GM03348 (cell line): ENCODE results near the gene KLHDC1.
"Not testable (repeated sequence)": the region's sequence is repeated elsewhere in the genome, so short reads cannot be mapped to it uniquely, and the experiment has no call there.

Experiments
- DNase-seq: peaks from one replicate; pipeline ENCODE4 v3.0.0; 2012; ENCODE audit warnings: low spot score

Gene KLHDC1

DNA sequence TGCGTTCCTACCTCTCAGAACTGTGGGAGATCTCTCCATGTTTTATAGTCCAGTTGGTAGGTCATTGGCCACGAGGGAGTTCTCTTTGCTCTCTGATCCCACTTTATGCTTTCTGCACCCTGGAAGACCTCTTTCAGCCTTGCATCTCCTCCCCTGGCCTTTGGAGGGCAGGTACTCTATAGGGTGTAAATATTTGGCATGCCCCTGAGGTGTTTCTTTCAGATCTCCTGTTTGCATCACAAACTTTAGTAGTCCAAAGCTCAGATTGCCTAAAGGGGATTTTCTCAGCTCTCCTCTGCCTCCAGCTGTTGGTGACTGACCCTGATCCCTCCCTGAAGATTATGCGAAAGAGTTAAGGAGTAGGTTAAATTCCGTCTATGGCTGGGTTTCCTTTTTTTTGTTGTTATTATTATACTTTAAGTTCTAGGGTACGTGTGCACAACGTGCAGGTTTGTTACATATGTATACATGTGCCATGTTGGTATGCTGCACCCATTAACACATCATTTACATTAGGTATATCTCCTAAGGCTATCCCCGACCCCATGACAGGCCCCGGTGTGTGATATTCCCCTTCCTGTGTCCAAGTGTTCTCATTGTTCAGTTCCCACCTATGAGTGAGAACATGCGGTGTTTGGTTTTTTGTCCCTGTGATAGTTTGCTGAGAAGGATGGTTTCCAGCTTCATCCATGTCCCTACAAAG lies 29.0 kb downstream of the KLHDC1 start:
- not testable (repeated sequence) for DNase-seq

DNA sequence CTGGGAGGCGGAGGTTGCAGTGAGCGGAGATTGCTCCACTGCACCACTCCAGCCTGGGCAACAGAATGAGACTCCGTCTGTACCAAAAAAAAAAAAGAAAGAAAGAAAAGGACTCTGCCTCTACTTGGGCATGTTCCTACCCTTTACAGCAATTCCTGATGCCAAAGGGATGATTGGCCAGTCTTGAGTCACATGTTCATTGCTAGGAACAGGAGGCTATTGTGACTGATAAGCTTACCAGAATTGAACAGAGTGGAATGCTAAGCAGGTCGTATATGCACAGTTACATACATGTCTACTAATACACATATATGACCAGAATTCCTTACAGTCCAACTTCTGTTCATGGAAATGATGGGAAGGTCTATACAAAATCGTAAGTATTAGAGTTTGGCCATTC lies 34.3 kb downstream of the KLHDC1 start:
- DNase-seq = no peak

GRCh38 chr14:49732896-49733295 lies 40.0 kb downstream of the KLHDC1 start:
- no peak for DNase-seq

- DNase-seq = no peak
Observed at GRCh38 chr14:49733836-49734235, 40.9 kb downstream of the KLHDC1 start.

GRCh38 chr14:49735669-49736068 lies 42.7 kb downstream of the KLHDC1 start:
- not testable (repeated sequence) for DNase-seq

GRCh38 chr14:49745191-49745590 lies 52.3 kb downstream of the KLHDC1 start:
- DNase-seq = no peak

DNA sequence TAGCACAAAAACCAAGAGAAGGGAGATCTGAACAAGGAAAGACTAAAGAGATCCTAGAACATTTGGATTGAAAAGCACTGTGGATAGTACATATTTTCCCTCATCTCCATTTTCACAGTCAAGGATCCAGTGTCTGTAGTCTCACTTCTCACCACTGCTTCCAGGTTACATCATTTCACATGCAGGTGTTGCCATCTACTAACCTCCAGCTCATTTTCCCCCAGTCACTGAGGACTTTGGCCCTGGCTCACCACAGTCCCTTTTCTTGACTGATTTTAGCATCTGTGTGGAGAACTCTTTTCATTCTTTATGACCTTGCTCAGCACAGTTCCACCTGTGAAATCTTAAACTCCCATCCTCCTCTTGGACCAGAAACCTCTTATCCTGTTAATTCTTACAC lies 53.6 kb downstream of the KLHDC1 start:
- DNase-seq = not testable (repeated sequence)

GRCh38 chr14:49754570-49755097 lies 61.7 kb downstream of the KLHDC1 start:
- no peak for DNase-seq

DNA sequence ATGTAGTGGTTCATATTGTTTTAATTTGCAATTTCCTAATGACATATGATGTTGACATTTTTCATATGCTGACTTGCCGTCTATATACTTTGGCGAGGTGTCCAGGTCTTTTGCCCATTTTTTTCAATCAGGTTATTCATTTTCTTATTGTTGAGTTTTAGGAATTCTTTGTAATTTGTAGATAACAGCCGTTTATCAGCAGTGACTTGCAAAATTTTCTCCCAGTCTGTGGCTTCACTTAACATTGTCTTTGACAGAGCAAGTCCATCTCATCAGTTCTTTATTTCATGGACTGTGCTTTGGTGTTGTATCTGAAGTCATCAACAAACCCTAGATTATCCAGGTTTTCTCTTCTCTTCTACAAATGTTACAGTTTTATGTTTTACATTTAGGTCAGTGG lies 62.5 kb downstream of the KLHDC1 start:
- DNase-seq = no peak

DNA sequence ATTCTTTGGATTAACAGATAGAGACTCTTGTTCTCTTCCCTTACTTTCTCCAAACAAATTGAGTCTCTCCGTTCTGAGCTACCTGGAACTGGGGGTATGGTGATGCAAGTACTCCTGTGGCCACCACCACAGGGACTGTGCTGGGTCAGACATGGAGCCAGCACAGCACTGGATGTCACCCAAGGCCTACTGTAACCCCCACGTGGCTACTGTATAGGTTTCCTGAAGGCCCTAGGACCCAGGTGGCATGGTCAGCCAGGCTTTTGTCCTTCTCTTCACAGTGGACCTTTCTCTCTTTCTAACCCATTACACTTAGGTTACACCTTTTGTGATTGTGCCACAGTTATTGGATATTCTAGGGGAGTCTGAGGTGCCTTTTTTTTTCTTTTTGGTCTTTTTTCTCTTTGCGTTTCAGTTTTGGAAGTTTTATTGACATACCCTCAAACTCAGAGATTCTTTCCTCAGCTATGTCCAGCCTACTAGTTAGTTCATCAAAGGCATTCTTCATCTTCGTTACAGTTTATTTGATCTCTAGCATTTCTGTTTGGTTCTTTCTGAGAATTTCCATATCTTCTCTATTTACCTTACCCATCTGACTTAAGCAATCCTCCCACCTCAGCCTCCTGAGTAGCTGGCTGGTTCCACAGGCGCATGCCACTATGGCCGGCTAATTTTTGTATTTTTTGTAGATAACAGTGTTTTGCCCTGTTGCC lies 69.1 kb downstream of the KLHDC1 start:
- no peak for DNase-seq

DNA sequence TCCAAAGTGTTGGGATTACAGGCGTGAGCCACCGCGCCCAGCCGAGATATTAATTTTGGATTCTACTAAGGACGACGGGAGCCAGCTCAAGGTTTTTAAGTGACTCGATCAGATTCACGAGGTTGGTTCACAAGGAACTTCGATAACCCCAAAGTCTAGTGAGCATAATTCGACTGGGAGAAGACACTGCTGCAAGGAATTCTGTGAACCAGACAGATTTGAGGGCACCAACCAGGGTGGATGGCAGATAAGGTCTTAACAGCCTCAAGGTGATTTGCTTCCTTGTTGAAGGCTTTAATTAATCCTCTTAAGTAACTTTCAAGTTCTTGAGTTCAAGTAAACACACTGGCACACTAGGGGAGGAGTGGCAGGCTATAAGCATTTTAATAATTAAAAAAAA lies 73.9 kb downstream of the KLHDC1 start:
- no peak for DNase-seq

DNA sequence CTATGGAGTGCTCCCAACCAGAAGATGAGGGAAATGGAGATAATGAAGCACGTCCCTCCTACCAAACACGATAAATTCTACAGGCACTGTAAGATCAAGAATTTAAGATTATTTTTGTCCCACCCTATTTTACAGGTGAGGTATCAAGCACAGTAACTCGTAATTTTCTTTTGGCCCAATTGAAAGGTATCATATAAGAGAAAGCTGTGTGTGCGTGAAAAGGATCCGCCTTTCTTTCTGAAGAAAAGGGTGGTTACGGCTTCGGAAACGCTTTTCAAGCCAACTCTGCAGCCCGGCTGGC lies 74.3 kb downstream of the KLHDC1 start:
- DNase-seq = no peak

DNA sequence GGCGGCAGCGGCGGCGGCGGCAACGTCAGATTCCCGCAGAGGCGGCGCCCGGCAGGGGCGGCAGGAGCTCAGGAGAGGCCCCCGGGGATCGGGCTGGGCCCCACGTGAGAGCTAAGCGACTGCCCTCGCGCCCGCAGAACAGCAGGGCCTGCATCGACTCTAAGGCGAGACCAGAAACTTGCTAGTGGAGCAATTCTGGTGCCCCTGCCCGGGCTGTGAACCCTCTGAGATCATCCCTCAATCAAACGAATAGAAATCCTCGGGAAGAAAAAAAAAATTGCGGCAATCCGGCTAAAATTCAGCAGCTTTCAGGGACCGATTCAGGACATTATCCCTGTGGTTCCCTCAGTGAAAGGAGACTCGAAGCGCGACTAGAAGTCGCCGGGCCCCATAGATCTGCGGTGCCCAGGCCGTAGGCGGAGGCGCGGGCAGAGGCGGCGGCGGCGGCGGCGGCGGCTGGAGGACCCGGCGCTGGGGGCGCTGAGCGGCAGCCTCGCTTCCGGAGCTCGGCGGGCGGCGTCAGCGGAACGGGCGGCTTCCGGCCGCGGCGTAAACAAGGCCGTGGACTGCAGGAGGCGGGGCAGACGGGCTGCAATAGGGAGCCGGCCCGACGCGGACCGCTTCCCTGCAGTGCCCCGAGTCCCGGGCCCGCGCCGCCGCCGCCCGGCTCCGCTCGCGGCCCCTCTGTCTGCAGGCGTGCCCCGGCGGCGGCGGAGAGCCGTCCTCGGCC lies 74.8 kb downstream of the KLHDC1 start, which contains the start of gene KLHDC2:
Gene KLHDC2 (plus strand): TSS at position 583 of the 730 bp plus-strand sequence. CDS start 316 bp downstream, outside the sequence.
- peak; percentile 94 for DNase-seq

- peak; percentile 58 for DNase-seq
Observed at GRCh38 chr14:49768301-49769121, 75.6 kb downstream of the KLHDC1 start.

DNA sequence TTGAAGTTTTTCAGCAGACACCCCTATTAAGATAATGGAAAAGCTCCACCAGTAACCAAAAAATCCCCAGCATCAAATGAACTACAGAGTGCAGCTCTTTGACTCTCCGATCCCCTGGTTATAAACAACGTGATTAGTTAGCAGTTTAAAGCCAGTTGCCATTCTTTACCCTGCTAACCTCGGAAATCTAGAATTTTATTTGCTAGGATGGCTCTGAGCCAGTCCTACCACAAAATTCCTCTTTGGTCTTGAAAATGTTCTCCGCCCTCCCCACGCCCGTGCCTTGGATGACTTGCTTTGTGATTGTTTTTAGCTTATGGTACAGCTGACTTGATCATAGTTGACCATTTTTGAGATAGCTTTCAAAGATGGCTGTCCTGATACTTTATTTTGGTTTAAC lies 76.3 kb downstream of the KLHDC1 start:
- peak; percentile 60 for DNase-seq

GRCh38 chr14:49769581-49770211 lies 76.8 kb downstream of the KLHDC1 start:
- no peak for DNase-seq

DNA sequence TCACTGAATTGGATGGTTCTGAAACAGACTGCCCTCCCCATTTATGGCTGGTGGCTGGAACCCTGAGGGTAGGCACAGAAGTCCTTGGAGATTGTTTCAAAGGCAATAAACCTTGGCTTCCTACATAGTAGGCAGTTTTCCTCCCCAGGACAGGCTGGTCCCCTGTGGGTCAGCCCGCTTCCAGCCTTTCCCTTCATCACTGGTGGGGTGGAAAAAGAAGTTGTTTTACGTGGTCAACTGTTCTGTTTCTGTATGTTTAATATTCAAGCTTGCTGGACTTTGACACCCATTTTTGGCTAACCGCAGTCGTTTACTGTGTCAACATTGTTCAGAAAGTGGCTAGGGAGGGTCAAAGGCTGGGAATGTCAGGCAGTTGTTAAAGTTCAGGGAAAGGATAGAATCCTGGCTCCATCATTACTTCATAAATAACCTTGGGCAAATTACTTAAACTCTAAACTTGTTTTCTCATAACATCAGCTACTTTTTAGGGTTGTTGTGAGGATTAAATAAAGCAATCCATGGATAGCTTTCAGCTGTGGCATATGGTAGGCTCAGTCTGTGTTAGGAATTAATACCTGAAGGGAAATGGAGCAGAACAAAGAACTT lies 77.4 kb downstream of the KLHDC1 start:
- peak; percentile 11 for DNase-seq

- DNase-seq = not testable (repeated sequence)
Observed at GRCh38 chr14:49771691-49772090, 78.8 kb downstream of the KLHDC1 start.

- DNase-seq = no peak
Observed at GRCh38 chr14:49774106-49774505, 81.2 kb downstream of the KLHDC1 start.

DNA sequence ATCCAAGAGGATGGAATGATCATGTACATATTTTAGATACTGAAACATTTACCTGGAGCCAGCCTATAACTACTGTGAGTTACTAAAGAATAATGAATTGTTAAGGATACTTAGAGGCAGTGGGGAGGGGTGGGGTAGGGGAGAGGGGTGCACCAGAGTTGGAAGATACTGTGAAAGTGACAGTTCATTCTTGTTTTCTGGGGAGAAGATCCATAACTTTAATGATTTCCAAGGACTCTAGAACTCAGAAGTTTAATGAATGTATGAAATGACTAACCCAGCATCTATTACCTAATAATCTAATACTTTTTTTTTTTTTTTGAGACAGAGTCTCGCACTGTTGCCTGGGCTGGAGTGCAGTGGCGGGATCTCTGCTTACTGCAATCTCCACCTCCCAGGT lies 85.5 kb downstream of the KLHDC1 start:
- DNase-seq = no peak

DNA sequence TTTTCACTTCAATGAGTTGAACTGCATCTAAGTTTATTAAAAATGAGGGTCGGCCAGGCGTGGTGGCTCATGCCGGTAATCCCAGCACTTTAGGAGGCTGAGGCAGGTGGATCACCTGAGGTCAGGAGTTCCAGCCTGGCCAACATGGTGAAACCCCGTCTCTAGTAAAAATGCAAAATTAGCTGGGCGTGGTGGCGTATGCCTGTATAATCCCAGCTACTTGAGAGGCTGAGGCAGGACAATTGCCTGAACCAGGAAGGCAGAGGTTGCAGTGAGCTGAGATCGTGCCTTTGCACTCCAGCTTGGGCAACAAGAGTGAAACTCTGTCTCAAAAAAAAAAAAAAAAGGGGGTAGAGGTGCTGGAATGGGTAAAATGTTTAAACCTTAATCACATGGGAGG lies 88.1 kb downstream of the KLHDC1 start:
- DNase-seq = not testable (repeated sequence)
